ENCODE results near the gene B4GALNT3.

B4GALNT3 gene

DNA sequence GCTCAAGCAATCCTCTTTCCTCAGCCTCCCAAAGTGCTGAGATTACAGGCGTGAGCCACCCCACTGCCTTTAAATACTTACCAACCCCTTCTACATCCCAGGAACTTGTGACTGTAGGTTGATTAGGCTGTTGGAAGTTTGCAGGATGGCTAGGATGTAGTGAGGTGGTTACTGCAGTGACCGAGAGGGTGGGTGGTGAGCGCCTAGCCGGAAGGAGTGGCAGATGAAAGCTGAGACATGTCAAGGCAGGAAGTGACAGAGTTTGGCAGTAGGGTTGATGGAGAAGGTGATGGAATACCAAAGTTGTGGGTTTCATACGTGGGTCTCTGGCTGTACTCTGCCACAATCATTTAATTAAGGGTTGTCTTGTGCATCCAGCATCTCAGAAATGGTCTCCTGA is 13.5 kb downstream of the B4GALNT3 start:
- TF ChIP-seq REST (IDR thresholded peaks at IDR 0.05; ENCODE audit: insufficient read depth in 1 of 2, low read depth in 2 of 2, low read length in 2 of 2) (no peak), POLR2AphosphoS5 (IDR thresholded peaks at IDR 0.05; ENCODE audit: low read depth, low read length) (no peak), SIN3A (IDR thresholded peaks at IDR 0.05; ENCODE audit: borderline replicate concordance, insufficient read depth, low read length) (no peak), FOXP2 (optimal IDR thresholded peaks at IDR 0.05; ENCODE audit: borderline replicate concordance, extremely low read depth, extremely low read length, insufficient read depth) (no peak), TAF1 (IDR thresholded peaks at IDR 0.05; ENCODE audit: borderline replicate concordance, insufficient read depth, low read length) (no peak)

- TF ChIP-seq TAF1 (IDR thresholded peaks at IDR 0.05; ENCODE audit: borderline replicate concordance, insufficient read depth, low read length), result no peak
- no peak for TF ChIP-seq SIN3A (IDR thresholded peaks at IDR 0.05; ENCODE audit: borderline replicate concordance, insufficient read depth, low read length)
- no peak for TF ChIP-seq FOXP2 (optimal IDR thresholded peaks at IDR 0.05; ENCODE audit: borderline replicate concordance, extremely low read depth, extremely low read length, insufficient read depth)
- no peak for TF ChIP-seq POLR2AphosphoS5 (IDR thresholded peaks at IDR 0.05; ENCODE audit: low read depth, low read length)
- no peak for TF ChIP-seq REST (IDR thresholded peaks at IDR 0.05; ENCODE audit: insufficient read depth in 1 of 2, low read depth in 2 of 2, low read length in 2 of 2)
Observed at GRCh38 chr12:473863-474577, 14.3 kb downstream of the B4GALNT3 start.

GRCh38 chr12:475286-475685 is 15.5 kb downstream of the B4GALNT3 start:
- TF ChIP-seq FOXP2 (optimal IDR thresholded peaks at IDR 0.05; ENCODE audit: borderline replicate concordance, extremely low read depth, extremely low read length, insufficient read depth) (no peak), TAF1 (IDR thresholded peaks at IDR 0.05; ENCODE audit: borderline replicate concordance, insufficient read depth, low read length) (no peak), REST (IDR thresholded peaks at IDR 0.05; ENCODE audit: insufficient read depth in 1 of 2, low read depth in 2 of 2, low read length in 2 of 2) (no peak), SIN3A (IDR thresholded peaks at IDR 0.05; ENCODE audit: borderline replicate concordance, insufficient read depth, low read length) (no peak), POLR2AphosphoS5 (IDR thresholded peaks at IDR 0.05; ENCODE audit: low read depth, low read length) (no peak)

DNA sequence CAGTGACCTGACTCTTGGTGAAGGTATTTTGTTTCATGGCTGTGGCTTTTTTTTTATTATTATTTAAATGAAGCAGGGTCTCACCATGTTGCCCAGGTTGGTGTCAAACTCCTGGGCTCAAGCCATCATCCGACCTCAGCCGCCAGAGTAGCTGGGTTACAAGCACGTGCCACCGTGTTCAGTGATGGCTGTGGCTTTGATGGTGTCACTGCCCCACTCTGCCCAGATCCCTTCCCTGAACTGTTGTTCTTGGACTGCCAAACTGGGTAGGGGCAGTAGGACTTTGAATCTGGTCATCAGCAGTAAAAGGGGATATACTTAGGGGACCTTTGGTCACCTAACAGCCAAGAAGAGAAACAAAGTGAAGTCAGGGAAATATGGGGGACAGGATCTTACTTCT is 19.4 kb downstream of the B4GALNT3 start:
- TF ChIP-seq FOXP2 (optimal IDR thresholded peaks at IDR 0.05; ENCODE audit: borderline replicate concordance, extremely low read depth, extremely low read length, insufficient read depth) (no peak), REST (IDR thresholded peaks at IDR 0.05; ENCODE audit: insufficient read depth in 1 of 2, low read depth in 2 of 2, low read length in 2 of 2) (no peak), TAF1 (IDR thresholded peaks at IDR 0.05; ENCODE audit: borderline replicate concordance, insufficient read depth, low read length) (no peak), POLR2AphosphoS5 (IDR thresholded peaks at IDR 0.05; ENCODE audit: low read depth, low read length) (no peak), SIN3A (IDR thresholded peaks at IDR 0.05; ENCODE audit: borderline replicate concordance, insufficient read depth, low read length) (no peak)

Measured in PFSK-1 (cell line).